ENCODE data around the gene GALK1.

- TF ChIP-seq CTCF (conservative IDR thresholded peaks at IDR 0.05 in 1 of 2, IDR thresholded peaks at IDR 0.05 in 1 of 2; ENCODE audit: low read depth in 1 of 2, low read length in 2 of 2) = no peak
- TF ChIP-seq EZH2 (IDR thresholded peaks at IDR 0.05; ENCODE audit: low read length, missing control alignments) = no peak
Observed at GRCh38 chr17:75776386-75777295, 11.6 kb upstream of the GALK1 start.
